HG02884 (cell line): Measurements from ENCODE around the gene WWC1.
"Not testable (repeated sequence)": the region's sequence is repeated elsewhere in the genome, so short reads cannot be mapped to it uniquely, and the experiment has no call there.

Source experiments
- ATAC-seq: cut with Tn5 transposase; IDR thresholded peaks from one replicate; pipeline ENCODE4 v1.9.1; 2021; ENCODE audit warnings: mild to moderate bottlenecking, moderate library complexity; ENCODE audit not compliant: unreplicated experiment

The WWC1 gene

GRCh38 chr5:168307022-168307421 lies 15.6 kb downstream of the WWC1 start:
- ATAC-seq = no peak

GRCh38 chr5:168307925-168308584 lies 16.6 kb downstream of the WWC1 start:
- ATAC-seq = no peak

GRCh38 chr5:168308976-168309598 lies 17.6 kb downstream of the WWC1 start:
- no peak for ATAC-seq

- not testable (repeated sequence) for ATAC-seq
Observed at GRCh38 chr5:168310541-168310940, 19.1 kb downstream of the WWC1 start.

GRCh38 chr5:168311061-168311566 lies 19.7 kb downstream of the WWC1 start:
- no peak for ATAC-seq

GRCh38 chr5:168312606-168313295 lies 21.3 kb downstream of the WWC1 start:
- ATAC-seq = no peak

- no peak for ATAC-seq
Observed at GRCh38 chr5:168313596-168314204, 22.3 kb downstream of the WWC1 start.

- ATAC-seq = no peak
Observed at GRCh38 chr5:168314735-168315411, 23.4 kb downstream of the WWC1 start.

GRCh38 chr5:168315416-168316138 lies 24.1 kb downstream of the WWC1 start:
- ATAC-seq = no peak

- ATAC-seq = no peak
Observed at GRCh38 chr5:168316139-168316578, 24.7 kb downstream of the WWC1 start.

- ATAC-seq = no peak
Observed at GRCh38 chr5:168317096-168317520, 25.7 kb downstream of the WWC1 start.

- no peak for ATAC-seq
Observed at GRCh38 chr5:168317521-168318147, 26.2 kb downstream of the WWC1 start.

GRCh38 chr5:168318240-168318639 lies 26.8 kb downstream of the WWC1 start:
- ATAC-seq = peak; percentile 61

- no peak for ATAC-seq
Observed at GRCh38 chr5:168319774-168320173, 28.3 kb downstream of the WWC1 start.

GRCh38 chr5:168320805-168321204 lies 29.4 kb downstream of the WWC1 start:
- ATAC-seq = no peak

- no peak for ATAC-seq
Observed at GRCh38 chr5:168324859-168325630, 33.6 kb downstream of the WWC1 start.

- ATAC-seq = no peak
Observed at GRCh38 chr5:168327019-168327421, 35.6 kb downstream of the WWC1 start.

GRCh38 chr5:168327451-168327850 lies 36.0 kb downstream of the WWC1 start:
- ATAC-seq = no peak

- no peak for ATAC-seq
Observed at GRCh38 chr5:168327994-168328393, 36.5 kb downstream of the WWC1 start.
